Chondrocyte (in vitro differentiated cells): ENCODE results near the gene MMRN2. TPM values are rescaled to one million over a fixed set of nuclear protein-coding genes. Genes with fewer than 3 reads are reported as not detected.
A peak's percentile ranks its signal among the peaks of the same experiment; 100 is the strongest.
"Not testable (repeated sequence)": the region's sequence is repeated elsewhere in the genome, so short reads cannot be mapped to it uniquely, and the experiment has no call there.

Source experiments
- DNase-seq: peaks from one replicate; pipeline ENCODE4 v3.0.0; 2021; ENCODE audit warnings: mixed read lengths, low spot score
- H3K27ac Mint-ChIP-seq: one replicate; pipeline ENCODE4 v1.8.0; 2021; ENCODE audit warnings: mild to moderate bottlenecking, moderate library complexity, mixed read lengths; ENCODE audit not compliant: unreplicated experiment
- H3K27me3 Mint-ChIP-seq: 2 replicates; pipeline ENCODE4 v1.8.0; 2021; ENCODE audit warnings: low read depth, mixed read lengths
- H3K36me3 Mint-ChIP-seq: 2 replicates; pipeline ENCODE4 v1.8.0; 2021; ENCODE audit warnings: low read depth, mixed read lengths
- H3K4me1 Mint-ChIP-seq: 2 replicates; pipeline ENCODE4 v1.8.0; 2021; ENCODE audit warnings: low read depth, mild to moderate bottlenecking, mixed read lengths
- H3K4me3 Mint-ChIP-seq: one replicate; pipeline ENCODE4 v1.8.0; 2021; ENCODE audit warnings: mild to moderate bottlenecking, moderate library complexity, mixed read lengths; ENCODE audit not compliant: unreplicated experiment
- H3K9me3 Mint-ChIP-seq: 2 replicates; pipeline ENCODE4 v1.8.0; 2021; ENCODE audit warnings: low read depth, mixed read lengths
- CTCF ChIP-seq: fragments of 200-600 bp; sonication (generic); IDR thresholded peaks from 2 replicates; pipeline ENCODE4 v1.5.0; 2021; ENCODE audit warnings: antibody characterized with exemption, mild to moderate bottlenecking, moderate library complexity
- total RNA-seq: library from RNA; stranded (reverse); gene quantifications from 3 replicates; pipeline ENCODE4 v1.2.1, GENCODE V29; 2021

The MMRN2 gene
- total RNA-seq, 1 donor from 2014 or later = 0.40 TPM

- H3K27ac Mint-ChIP-seq = no peak overlapping the region
- no peaks in the 10 kb centered on the region for H3K36me3 Mint-ChIP-seq
- no peaks in the 10 kb centered on the region for H3K9me3 Mint-ChIP-seq
- H3K27me3 Mint-ChIP-seq = no peaks in the 10 kb centered on the region
- H3K4me3 Mint-ChIP-seq = no peak overlapping the region
- H3K4me1 Mint-ChIP-seq = peaks cover 20% of the 10 kb centered on the region
- DNase-seq = no peak
- no peak for TF ChIP-seq CTCF
These were observed 31.1 kb upstream of the MMRN2 start for GRCh38 chr10:86988520-86988919.

GRCh38 chr10:86984498-86984897 is 27.1 kb upstream of the MMRN2 start:
- H3K27ac Mint-ChIP-seq, H3K9me3 Mint-ChIP-seq, H3K4me3 Mint-ChIP-seq, DNase-seq, H3K27me3 Mint-ChIP-seq, H3K36me3 Mint-ChIP-seq: not testable (repeated sequence)
- peaks cover 34% of the 10 kb centered on the region for H3K4me1 Mint-ChIP-seq

GRCh38 chr10:86981716-86982115 is 24.3 kb upstream of the MMRN2 start:
- H3K27ac Mint-ChIP-seq = no peak overlapping the region
- H3K9me3 Mint-ChIP-seq = no peaks in the 10 kb centered on the region
- H3K4me3 Mint-ChIP-seq = no peak overlapping the region
- no peaks in the 10 kb centered on the region for H3K36me3 Mint-ChIP-seq
- no peak for DNase-seq
- TF ChIP-seq CTCF = no peak
- H3K4me1 Mint-ChIP-seq = peaks cover 51% of the 10 kb centered on the region
- no peaks in the 10 kb centered on the region for H3K27me3 Mint-ChIP-seq

GRCh38 chr10:86981020-86981419 is 23.6 kb upstream of the MMRN2 start:
- peak overlapping the region; percentile 66 for H3K27ac Mint-ChIP-seq
- not testable (repeated sequence) for DNase-seq, H3K36me3 Mint-ChIP-seq, H3K4me3 Mint-ChIP-seq, H3K27me3 Mint-ChIP-seq, H3K9me3 Mint-ChIP-seq
- H3K4me1 Mint-ChIP-seq = peaks cover 51% of the 10 kb centered on the region

- H3K27me3 Mint-ChIP-seq = no peaks in the 10 kb centered on the region
- TF ChIP-seq CTCF = no peak
- peak overlapping the region; percentile 86 for H3K27ac Mint-ChIP-seq
- peaks cover 51% of the 10 kb centered on the region for H3K4me1 Mint-ChIP-seq
- H3K9me3 Mint-ChIP-seq = no peaks in the 10 kb centered on the region
- no peak overlapping the region for H3K4me3 Mint-ChIP-seq
- no peak for DNase-seq
- H3K36me3 Mint-ChIP-seq = no peaks in the 10 kb centered on the region
These were observed 22.6 kb upstream of the MMRN2 start for GRCh38 chr10:86979977-86980448.

- Mint-ChIP-seq H3K4me1 (peaks cover 58% of the 10 kb centered on the region), H3K27ac (peak overlapping the region; percentile 86)
These were observed 21.9 kb upstream of the MMRN2 start for GRCh38 chr10:86979296-86979818.

GRCh38 chr10:86978457-86978856 is 21.0 kb upstream of the MMRN2 start:
- DNase-seq, H3K9me3 Mint-ChIP-seq, H3K36me3 Mint-ChIP-seq, H3K27me3 Mint-ChIP-seq, H3K4me3 Mint-ChIP-seq: not testable (repeated sequence)
- H3K4me1 Mint-ChIP-seq = peaks cover 61% of the 10 kb centered on the region
- H3K27ac Mint-ChIP-seq = peak overlapping the region; percentile 90

More at GRCh38 chr10:86979296-86979818, 21.9 kb upstream of the MMRN2 start:
- Mint-ChIP-seq H3K27me3 (no peaks in the 10 kb centered on the region), H3K36me3 (no peaks in the 10 kb centered on the region), H3K4me3 (no peak overlapping the region), H3K9me3 (no peaks in the 10 kb centered on the region)
- DNase-seq = no peak
- TF ChIP-seq CTCF = no peak
